GM12875 (cell line): ENCODE measurements around the gene THRB.

Experiments used
- H3K4me3 ChIP-seq: one replicate; pipeline ENCODE4 v1.5.1; 2011; ENCODE audit warnings: low read depth, low read length, control low read depth
- CTCF ChIP-seq: IDR thresholded peaks from 2 replicates; pipeline ENCODE4 v1.5.1; 2011; ENCODE audit warnings: low read depth, mild to moderate bottlenecking, control low read depth, inconsistent platforms, low read length, moderate library complexity, borderline replicate concordance; ENCODE audit not compliant: insufficient read depth

The THRB gene

DNA sequence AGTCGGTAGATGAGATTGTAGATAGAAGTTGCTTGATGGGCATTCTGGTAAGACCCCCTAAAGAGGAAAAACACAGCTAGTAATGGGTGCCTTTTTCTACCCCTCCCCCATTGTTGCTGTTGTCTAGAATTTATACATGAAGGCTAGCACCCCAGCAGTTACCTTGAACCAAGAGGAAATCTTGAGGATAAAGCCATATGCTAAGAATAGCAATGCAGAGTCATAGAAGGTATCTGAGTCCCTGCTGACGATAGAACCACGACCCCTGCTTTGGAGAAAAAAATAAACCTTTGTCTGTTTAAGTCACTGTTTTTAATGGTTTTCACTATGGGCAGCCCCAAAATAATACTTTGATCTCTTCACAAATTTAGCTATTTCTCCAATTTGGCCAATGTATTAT is 162.6 kb downstream of the THRB start:
- no peak for TF ChIP-seq CTCF
- no peak overlapping the region for H3K4me3 ChIP-seq

- TF ChIP-seq CTCF, result no peak
- no peak overlapping the region for H3K4me3 ChIP-seq
These were observed 171.4 kb downstream of the THRB start for GRCh38 chr3:24323272-24323671.

DNA sequence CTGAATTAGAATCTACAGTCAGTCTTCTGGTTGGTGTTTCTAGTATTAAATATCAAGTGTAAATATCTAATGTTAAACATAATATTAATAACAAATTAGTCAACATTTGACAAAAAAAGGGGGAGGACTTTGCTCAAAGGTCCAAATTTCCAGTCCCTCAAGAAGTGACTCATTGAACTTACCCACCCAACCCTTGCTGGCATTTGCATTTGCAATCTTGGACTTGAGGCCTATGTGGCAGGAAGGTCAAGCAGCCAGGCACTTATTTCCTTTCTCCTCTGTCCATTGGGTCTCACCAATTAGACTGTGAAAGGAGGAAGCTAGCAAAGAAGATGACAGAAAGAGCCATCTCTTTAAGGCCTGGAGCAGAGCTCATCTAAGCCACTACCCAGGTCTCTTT is 174.0 kb downstream of the THRB start:
- no peak overlapping the region for H3K4me3 ChIP-seq
- no peak for TF ChIP-seq CTCF

DNA sequence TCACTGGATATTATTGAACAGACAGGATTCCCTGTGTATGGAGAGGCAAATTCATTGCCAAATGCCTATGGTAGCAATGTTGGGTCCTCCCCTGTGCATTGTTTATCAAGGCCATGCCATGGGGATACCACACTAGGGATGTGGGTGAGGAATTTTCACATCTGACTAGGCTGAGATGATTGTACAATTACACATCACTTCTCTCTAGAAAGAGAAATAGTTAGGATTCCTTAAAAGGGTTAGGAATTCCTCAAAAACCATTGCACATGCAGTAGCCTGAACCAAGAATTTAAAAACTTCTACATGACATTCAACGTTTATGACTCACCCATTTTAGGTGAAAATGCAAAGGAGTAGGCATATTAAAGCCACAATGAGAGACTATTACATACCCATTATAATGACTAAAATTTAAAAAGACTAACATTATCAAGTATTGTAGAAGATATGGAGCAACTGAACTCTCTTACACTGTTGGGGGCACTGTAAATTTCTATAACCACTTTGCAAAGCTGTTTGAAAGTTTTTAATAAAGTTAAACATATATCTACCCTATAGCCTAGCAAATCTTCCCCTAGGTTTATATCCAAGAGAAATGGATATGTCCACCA is 175.9 kb downstream of the THRB start:
- no peak overlapping the region for H3K4me3 ChIP-seq
- no peak for TF ChIP-seq CTCF

- no peak overlapping the region for H3K4me3 ChIP-seq
- TF ChIP-seq CTCF, result no peak
These were observed 177.7 kb downstream of the THRB start for GRCh38 chr3:24316887-24317383.

- TF ChIP-seq CTCF, result no peak
- H3K4me3 ChIP-seq, result no peak overlapping the region
These were observed 178.7 kb downstream of the THRB start for GRCh38 chr3:24315971-24316370.

DNA sequence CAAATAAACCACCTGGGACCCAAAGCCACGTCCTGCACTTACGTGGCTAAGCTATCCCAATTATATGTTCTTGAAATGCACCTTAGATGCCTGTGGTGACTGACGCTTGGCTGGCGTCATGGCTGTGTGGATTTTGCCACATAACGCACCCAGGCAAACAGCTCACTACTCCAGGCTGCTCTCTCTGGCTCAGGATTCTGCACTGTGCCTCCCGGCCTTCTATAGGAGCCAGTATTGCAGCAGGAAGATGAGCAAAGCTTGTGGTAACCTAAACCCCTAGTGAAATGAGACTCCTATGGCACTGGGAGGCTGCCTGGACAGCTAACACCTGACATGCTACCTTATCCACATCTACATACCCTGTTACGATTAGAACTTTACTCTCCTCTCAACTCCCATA is 179.3 kb downstream of the THRB start:
- no peak for TF ChIP-seq CTCF
- H3K4me3 ChIP-seq, result no peak overlapping the region
